Hippocampal formation (tissue), 2 donors: ENCODE measurements around the gene TSC22D2.
A peak's percentile ranks its signal among the peaks of the same experiment; 100 is the strongest.
"Not testable (repeated sequence)": the region's sequence is repeated elsewhere in the genome, so short reads cannot be mapped to it uniquely, and the experiment has no call there.

Experiments used
- DNase-seq, 2 donors: peaks; one replicate each; lab custom pipeline; 2025; lab: John Stamatoyannopoulos, UW

Gene TSC22D2

GRCh38 chr3:150484410-150484809 lies 76.3 kb downstream of the TSC22D2 start:
- DNase-seq = no peak

- DNase-seq = no peak
Measured at GRCh38 chr3:150488867-150489266, 80.8 kb downstream of the TSC22D2 start.

GRCh38 chr3:150490277-150490986 lies 82.3 kb downstream of the TSC22D2 start:
- DNase-seq = no peak

GRCh38 chr3:150494411-150494977 lies 86.4 kb downstream of the TSC22D2 start:
- peak in 1 of 2 donors; percentile 11 for DNase-seq

GRCh38 chr3:150495149-150495548 lies 87.1 kb downstream of the TSC22D2 start:
- DNase-seq = peak in 1 of 2 donors; percentile 2

- peak in 1 of 2 donors; percentile 67 for DNase-seq
Measured at GRCh38 chr3:150495563-150496168, 87.6 kb downstream of the TSC22D2 start.

GRCh38 chr3:150497956-150498355 lies 89.9 kb downstream of the TSC22D2 start:
- no peak for DNase-seq

GRCh38 chr3:150500960-150501359 lies 92.9 kb downstream of the TSC22D2 start:
- not testable (repeated sequence) for DNase-seq

- DNase-seq = no peak
Measured at GRCh38 chr3:150503402-150504099, 95.5 kb downstream of the TSC22D2 start.

GRCh38 chr3:150504483-150504882 lies 96.4 kb downstream of the TSC22D2 start:
- DNase-seq = no peak

GRCh38 chr3:150508401-150508800 lies 100.3 kb downstream of the TSC22D2 start:
- no peak for DNase-seq

- DNase-seq = no peak
Measured at GRCh38 chr3:150509780-150510179, 101.7 kb downstream of the TSC22D2 start.

- DNase-seq = no peak
Measured at GRCh38 chr3:150511122-150511821, 103.2 kb downstream of the TSC22D2 start.

- DNase-seq = no peak
Measured at GRCh38 chr3:150515210-150515609, 107.1 kb downstream of the TSC22D2 start.
